ENCODE data around the gene NEURL1B. TPM values are rescaled to one million over a fixed set of nuclear protein-coding genes. Genes with fewer than 3 reads are reported as not detected.
"Not testable (repeated sequence)": the region's sequence is repeated elsewhere in the genome, so short reads cannot be mapped to it uniquely, and the experiment has no call there.

NEURL1B gene
- total RNA-seq, 1 donor from 2014 or later, result 30.9 TPM

DNA sequence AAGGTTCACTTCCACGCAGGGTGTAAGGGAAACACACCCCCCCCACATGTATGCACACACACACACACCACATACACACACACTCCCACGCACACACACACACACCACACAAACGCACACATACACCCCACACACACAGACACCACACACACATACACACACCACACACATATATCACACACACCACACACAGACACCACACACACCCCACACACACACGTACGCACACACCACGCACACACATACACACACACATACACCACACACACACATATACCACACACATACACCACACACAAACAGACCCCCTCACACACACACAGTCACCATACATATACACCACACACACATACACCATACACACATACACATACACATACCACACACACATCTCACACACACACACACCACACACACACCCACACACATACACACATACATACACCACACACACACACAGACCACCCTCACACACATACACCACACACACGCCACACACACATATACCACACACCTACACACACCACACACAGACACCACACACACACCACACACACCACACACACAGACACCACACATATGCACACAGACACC is 44.3 kb upstream of the NEURL1B start:
- H3K27ac ChIP-seq, result no peak overlapping the region
- intact Hi-C loops (cut with DNase I), result no loop called here
- H3K27me3 ChIP-seq, result no peaks in the 10 kb centered on the region

DNA sequence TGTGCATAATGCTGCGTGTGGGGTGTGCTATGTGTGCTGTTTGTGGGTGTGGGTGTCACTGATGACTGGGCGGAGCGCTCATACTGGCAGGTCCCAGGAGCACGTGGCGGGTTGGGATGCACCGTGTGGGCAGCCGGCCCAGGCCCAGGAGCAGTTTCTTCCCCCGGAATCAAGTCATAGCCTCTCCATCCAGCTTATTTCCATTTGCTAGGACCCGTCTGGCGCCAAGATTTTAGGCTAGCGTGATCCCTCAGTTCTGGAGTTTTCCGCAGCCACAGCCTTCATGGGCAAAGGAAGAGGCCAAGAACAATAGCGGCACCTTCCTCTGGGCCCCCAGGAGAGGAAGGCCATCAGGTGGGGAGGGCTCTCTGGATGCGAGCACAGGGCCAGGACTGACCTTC is 43.3 kb upstream of the NEURL1B start:
- Histone ChIP-seq H3K27me3 (no peaks in the 10 kb centered on the region), H3K4me1 (peaks cover 16% of the 10 kb centered on the region), H3K9me3 (no peaks in the 10 kb centered on the region), H3K27ac (no peak overlapping the region), H3K36me3 (no peaks in the 10 kb centered on the region), H3K4me3 (no peak overlapping the region)
- intact Hi-C loops (cut with DNase I), result no loop called here
- no peak for TF ChIP-seq POLR2A (IDR thresholded peaks at IDR 0.05)
- TF ChIP-seq, protein P1, sequence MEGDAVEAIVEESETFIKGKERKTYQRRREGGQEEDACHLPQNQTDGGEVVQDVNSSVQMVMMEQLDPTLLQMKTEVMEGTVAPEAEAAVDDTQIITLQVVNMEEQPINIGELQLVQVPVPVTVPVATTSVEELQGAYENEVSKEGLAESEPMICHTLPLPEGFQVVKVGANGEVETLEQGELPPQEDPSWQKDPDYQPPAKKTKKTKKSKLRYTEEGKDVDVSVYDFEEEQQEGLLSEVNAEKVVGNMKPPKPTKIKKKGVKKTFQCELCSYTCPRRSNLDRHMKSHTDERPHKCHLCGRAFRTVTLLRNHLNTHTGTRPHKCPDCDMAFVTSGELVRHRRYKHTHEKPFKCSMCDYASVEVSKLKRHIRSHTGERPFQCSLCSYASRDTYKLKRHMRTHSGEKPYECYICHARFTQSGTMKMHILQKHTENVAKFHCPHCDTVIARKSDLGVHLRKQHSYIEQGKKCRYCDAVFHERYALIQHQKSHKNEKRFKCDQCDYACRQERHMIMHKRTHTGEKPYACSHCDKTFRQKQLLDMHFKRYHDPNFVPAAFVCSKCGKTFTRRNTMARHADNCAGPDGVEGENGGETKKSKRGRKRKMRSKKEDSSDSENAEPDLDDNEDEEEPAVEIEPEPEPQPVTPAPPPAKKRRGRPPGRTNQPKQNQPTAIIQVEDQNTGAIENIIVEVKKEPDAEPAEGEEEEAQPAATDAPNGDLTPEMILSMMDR (IDR thresholded peaks at IDR 0.05), result no peak
- peak in 1 of 2 donors; percentile 51 for TF ChIP-seq POLR2AphosphoS5 (IDR thresholded peaks at IDR 0.05; ENCODE audit: insufficient read depth in 1 of 2, low read depth in 1 of 2)
- no peak for DNase-seq (ENCODE audit: extremely low spot score in 2 of 2)

More for the DNA sequence above, 44.3 kb upstream of the NEURL1B start:
- Histone ChIP-seq H3K4me1 (peaks cover 8% of the 10 kb centered on the region), H3K4me3 (no peak overlapping the region), H3K36me3 (no peaks in the 10 kb centered on the region), H3K9me3 (no peaks in the 10 kb centered on the region)
- DNase-seq (ENCODE audit: extremely low spot score in 2 of 2), result no peak
- TF ChIP-seq POLR2A (IDR thresholded peaks at IDR 0.05), result no peak
- TF ChIP-seq, protein P1 (IDR thresholded peaks at IDR 0.05), result no peak
- no peak for TF ChIP-seq POLR2AphosphoS5 (IDR thresholded peaks at IDR 0.05; ENCODE audit: insufficient read depth in 1 of 2, low read depth in 1 of 2)

DNA sequence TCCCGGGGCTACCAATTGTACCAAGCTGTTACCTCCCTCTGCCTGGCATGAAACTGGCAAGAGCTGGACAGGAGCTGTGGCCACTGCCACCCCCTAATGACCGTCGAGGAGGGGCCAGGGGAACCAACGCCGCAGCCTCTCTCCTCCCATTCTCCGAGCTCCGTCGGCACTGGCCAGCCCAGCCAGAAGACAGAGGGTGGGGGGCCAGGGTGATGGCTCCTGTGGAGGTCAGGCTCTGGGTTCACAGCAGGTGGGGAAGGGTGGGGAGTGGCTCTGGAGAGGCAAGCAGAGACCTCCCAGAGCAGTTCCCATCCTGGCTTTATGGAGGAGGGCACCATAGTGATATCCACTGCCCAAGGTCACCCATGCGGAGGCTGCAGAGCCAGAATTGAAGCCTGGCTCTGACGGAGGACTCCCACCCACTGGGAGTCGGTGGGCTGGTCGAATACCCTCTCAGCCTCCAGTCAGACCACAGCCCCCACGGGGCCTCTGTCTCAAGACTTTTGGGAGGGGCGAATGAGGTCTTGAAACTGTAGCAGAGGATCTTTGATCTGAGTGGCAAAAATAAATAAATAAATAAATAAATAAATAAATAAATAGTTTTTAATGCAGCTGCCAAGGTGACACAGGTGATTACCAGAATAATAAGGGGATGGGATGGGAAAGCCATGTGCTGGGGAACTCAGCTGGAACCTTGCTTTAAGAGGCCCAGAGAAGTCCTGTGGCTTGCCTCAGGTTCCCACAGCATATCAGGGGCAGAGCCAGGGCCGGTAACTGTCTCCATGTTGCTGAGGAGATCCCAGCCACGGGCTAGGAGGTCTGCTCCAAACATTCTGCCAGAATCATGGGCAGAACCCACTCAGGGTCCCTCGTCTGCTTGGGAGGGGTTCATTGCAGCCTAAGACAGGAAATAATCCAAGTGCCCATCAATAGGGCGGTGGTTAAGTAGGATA is 42.5 kb upstream of the NEURL1B start:
- no peaks in the 10 kb centered on the region for H3K27me3 ChIP-seq
- DNase-seq (ENCODE audit: extremely low spot score in 2 of 2), result no peak
- H3K4me3 ChIP-seq, result no peak overlapping the region
- H3K27ac ChIP-seq, result peak overlapping the region; percentile 13
- H3K4me1 ChIP-seq, result peaks cover 20% of the 10 kb centered on the region
- H3K36me3 ChIP-seq, result no peaks in the 10 kb centered on the region
- TF ChIP-seq POLR2AphosphoS5 (IDR thresholded peaks at IDR 0.05; ENCODE audit: insufficient read depth in 1 of 2, low read depth in 1 of 2), result peak in 1 of 2 donors; percentile 9
- TF ChIP-seq POLR2A (IDR thresholded peaks at IDR 0.05), result no peak
- H3K9me3 ChIP-seq, result no peaks in the 10 kb centered on the region
- intact Hi-C loops (cut with DNase I), result no loop called here

DNA sequence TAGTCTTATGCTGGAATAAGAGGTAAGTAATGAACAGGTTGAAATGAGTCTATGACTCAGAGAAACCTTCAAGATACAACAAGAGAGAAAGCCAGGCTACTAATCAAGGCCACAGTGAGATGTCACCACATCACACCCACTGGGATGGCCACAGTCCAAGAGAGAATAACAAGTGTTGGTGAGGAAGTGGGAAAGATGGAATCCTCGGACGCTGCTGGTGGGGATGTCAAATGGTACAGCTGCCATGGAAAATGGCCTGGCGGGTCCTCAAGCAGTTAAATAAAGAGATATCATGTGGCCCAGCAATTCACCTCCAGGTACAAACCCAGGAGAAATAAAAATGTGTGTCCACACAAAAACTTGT is 41.9 kb upstream of the NEURL1B start:
- peaks cover 20% of the 10 kb centered on the region for H3K4me1 ChIP-seq
- H3K36me3 ChIP-seq, result no peaks in the 10 kb centered on the region
- intact Hi-C loops (cut with DNase I), result no loop called here
- H3K27ac ChIP-seq, result no peak overlapping the region
- no peak for DNase-seq (ENCODE audit: extremely low spot score in 2 of 2)
- H3K4me3 ChIP-seq, result no peak overlapping the region
- no peaks in the 10 kb centered on the region for H3K27me3 ChIP-seq
- no peaks in the 10 kb centered on the region for H3K9me3 ChIP-seq
- TF ChIP-seq POLR2A (IDR thresholded peaks at IDR 0.05) (no peak), POLR2AphosphoS5 (IDR thresholded peaks at IDR 0.05; ENCODE audit: insufficient read depth in 1 of 2, low read depth in 1 of 2) (no peak)
- TF ChIP-seq, protein P1 (IDR thresholded peaks at IDR 0.05), result no peak

DNA sequence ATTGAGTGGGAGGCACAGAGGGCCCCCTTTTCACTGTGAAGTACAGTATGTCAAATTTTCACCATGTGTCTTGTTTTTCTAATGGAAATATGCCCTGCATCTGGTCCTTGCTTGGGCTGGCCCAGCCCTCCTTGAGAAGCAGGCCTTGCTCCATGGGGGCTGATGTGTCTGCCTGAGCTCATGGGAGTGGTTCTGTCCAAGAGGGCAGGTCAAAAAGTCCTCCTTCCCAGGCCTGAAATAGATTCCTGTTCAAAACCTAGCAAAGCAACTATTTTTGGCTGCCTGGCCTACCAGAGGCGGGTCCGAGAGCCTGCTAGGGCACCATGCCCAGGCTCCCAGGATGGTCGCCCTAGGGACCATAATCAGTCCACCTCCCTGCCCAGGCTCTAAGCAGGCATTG is 40.5 kb upstream of the NEURL1B start:
- intact Hi-C loops (cut with DNase I), result no loop called here
- peaks cover 20% of the 10 kb centered on the region for H3K4me1 ChIP-seq
- DNase-seq (ENCODE audit: extremely low spot score in 2 of 2), result no peak
- H3K4me3 ChIP-seq, result no peak overlapping the region
- H3K27ac ChIP-seq, result peak overlapping the region; percentile 81
- TF ChIP-seq POLR2AphosphoS5 (IDR thresholded peaks at IDR 0.05; ENCODE audit: insufficient read depth in 1 of 2, low read depth in 1 of 2) (no peak), POLR2A (IDR thresholded peaks at IDR 0.05) (no peak)
- TF ChIP-seq, protein P1 (IDR thresholded peaks at IDR 0.05), result no peak
- no peaks in the 10 kb centered on the region for H3K9me3 ChIP-seq
- no peaks in the 10 kb centered on the region for H3K36me3 ChIP-seq
- H3K27me3 ChIP-seq, result no peaks in the 10 kb centered on the region

DNA sequence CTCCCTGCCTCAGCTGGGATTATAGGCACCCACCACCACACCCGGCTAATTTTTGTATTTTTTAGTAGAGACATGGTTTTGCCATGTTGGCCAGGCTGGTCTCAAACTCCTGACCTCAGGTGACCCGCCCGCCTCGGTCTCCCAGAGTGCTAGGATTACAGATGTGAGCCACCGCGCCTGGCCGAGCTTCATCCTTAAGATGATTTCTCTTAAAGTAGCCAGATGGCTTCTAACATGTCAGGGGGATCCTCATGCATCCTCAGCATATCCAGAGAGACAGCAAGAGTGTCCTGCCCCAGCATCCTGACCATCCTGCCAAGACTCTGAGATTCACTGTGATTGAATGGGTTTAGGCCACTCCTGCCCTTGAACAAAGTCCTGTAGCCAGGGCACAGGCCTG is 39.5 kb upstream of the NEURL1B start:
- intact Hi-C loops (cut with DNase I); DNase-seq (ENCODE audit: extremely low spot score in 2 of 2); H3K36me3 ChIP-seq; H3K27me3 ChIP-seq; H3K4me3 ChIP-seq; H3K9me3 ChIP-seq: not testable (repeated sequence)
- H3K4me1 ChIP-seq, result peaks cover 20% of the 10 kb centered on the region
- H3K27ac ChIP-seq, result peak overlapping the region; percentile 81
